GM12891 (cell line): Measurements from ENCODE around the gene ANKS1A.

ENCODE experiments used
- DNase-seq: peaks from one replicate; pipeline ENCODE4 v3.0.0; 2011; ENCODE audit warnings: low spot score; ENCODE audit not compliant: insufficient read length
- FAIRE-seq: peaks from 2 replicates; lab custom pipeline; 2011; peaks lifted over from hg19 to GRCh38; lab: Jason Lieb, UNC
- PAX5 ChIP-seq: IDR thresholded peaks from 2 replicates; pipeline ENCODE4 v1.6.1; 2011; ENCODE audit warnings: low read length, moderate library complexity, mild to moderate bottlenecking; ENCODE audit not compliant: insufficient read depth, severe bottlenecking
- POLR2A ChIP-seq: IDR thresholded peaks from 2 replicates; pipeline ENCODE4 v1.6.1; 2011; ENCODE audit warnings: low read depth, low read length, control low read depth
- POLR2AphosphoS5 ChIP-seq: IDR thresholded peaks from 2 replicates; pipeline ENCODE4 v1.6.1; 2011; ENCODE audit warnings: low read depth, low read length, control low read depth
- POU2F2 ChIP-seq: IDR thresholded peaks from 2 replicates; pipeline ENCODE4 v1.6.1; 2011; ENCODE audit warnings: low read depth, mild to moderate bottlenecking, control low read depth, low read length, moderate library complexity
- SPI1 ChIP-seq: IDR thresholded peaks from 2 replicates; pipeline ENCODE4 v1.6.1; 2011; ENCODE audit warnings: low read depth, low read length, control low read depth
- TAF1 ChIP-seq: IDR thresholded peaks from 2 replicates; pipeline ENCODE4 v1.6.1; 2011; ENCODE audit warnings: low read depth, low read length, control low read depth

Gene ANKS1A

DNA sequence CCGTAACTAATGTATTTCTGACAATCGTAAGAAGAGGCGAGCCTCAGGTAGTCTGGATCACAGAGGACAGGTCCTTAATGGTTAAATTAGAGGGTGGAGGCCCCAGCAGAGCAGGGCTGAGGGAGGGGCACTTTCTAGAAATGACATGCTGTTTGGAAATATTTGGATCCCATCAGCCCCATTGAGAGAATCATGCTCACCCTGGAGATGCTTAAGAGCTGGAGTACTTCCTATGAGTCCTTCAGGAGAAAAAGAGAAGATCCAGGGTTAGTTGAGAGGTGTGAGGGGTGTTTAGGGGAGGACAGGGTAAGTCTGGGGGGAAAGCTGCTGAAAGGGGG, 129.1 kb downstream of the ANKS1A start:
- no peak for FAIRE-seq
- TF ChIP-seq TAF1 (no peak), POLR2AphosphoS5 (no peak), SPI1 (no peak), POLR2A (no peak), PAX5 (no peak), POU2F2 (no peak)
- DNase-seq: no peak

DNA sequence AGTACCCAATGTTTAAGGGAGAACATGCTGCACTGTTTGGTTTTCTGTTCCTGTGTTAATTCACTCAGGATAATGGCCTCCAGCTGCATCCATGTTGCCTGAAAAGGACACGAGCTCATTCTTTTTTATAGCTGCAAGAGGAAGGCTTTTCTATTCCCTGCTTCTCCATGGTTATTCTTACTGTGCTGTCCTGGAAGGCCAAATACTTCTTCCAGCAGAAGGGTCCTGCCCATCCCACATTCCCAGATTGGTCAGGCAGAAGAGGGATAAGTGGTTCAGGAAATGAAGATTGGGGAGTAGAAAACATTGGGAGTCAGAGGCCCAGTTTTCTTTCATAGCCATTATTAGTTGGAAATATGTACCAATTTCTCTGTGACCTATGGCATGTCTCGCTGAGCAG, 129.7 kb downstream of the ANKS1A start:
- FAIRE-seq: no peak
- TF ChIP-seq TAF1: no peak
- TF ChIP-seq PAX5: no peak
- TF ChIP-seq POLR2A: no peak
- TF ChIP-seq POLR2AphosphoS5: no peak
- TF ChIP-seq SPI1: no peak
- DNase-seq: no peak

DNA sequence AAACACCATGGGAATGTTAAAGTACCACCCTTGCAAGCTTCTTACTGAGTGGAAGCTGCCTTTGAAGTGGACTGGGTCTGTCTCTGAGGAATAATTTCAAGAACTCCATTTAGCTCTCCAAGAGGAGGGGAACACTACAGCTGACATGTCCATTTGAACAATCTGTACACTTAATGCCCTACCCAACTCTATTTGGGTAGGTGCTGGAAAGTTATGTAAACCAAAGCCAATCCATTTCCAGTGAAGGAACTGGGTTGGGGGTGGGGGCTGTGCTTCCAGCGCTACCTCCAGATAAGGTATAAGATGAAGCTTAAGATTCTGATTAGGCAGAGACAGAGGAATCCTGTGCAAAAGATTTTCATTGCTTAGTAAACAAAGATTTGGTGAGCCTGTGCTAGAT, 130.1 kb downstream of the ANKS1A start:
- TF ChIP-seq TAF1 (no peak), SPI1 (no peak), PAX5 (no peak), POLR2AphosphoS5 (no peak), POLR2A (no peak), POU2F2 (no peak)
- DNase-seq: no peak
- no peak for FAIRE-seq

DNA sequence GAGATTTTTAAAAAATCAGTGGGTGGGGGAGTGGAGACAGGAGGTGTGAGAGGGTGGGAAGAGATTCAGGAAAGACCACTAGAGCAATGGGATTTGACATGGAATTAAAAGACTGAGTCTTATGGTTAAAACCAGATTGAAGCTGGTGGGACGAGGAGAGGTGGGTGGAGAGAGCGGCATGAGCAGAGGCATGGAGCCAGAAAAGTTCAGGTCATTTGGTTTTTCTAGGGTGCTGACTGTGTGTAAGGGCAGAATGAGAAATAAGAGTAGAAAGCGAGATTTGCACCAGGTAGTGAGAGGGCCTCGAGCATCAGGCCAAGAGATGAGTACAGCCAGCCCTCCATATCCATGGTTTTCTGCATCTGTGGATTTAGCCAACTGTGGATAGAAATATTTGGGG, 130.8 kb downstream of the ANKS1A start:
- FAIRE-seq (no peak), DNase-seq (no peak)
- no peak for TF ChIP-seq POLR2A
- TF ChIP-seq TAF1: no peak
- TF ChIP-seq POLR2AphosphoS5: no peak
- TF ChIP-seq POU2F2: no peak
- TF ChIP-seq SPI1: no peak
- TF ChIP-seq PAX5: no peak

DNA sequence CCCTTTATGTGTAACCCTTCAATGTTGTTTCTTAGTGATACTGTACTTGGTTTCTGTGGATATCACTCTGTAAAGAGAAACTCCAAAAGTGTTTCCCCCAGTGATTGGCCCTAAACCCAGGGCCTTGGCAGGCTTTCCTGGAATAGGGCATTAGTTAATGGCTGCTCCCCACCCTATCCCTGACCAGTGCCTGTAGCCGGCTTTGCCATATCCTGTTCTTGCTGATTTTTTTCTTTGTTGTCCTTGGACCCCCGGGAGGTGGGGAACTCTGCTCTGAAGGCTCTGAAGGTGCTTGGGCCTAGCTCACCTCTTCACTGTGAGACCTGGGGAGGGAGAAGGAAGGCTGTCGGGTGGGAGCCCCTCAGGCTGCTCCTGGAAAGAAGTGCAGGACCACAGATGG, 131.9 kb downstream of the ANKS1A start:
- FAIRE-seq (no peak), DNase-seq (no peak)
- TF ChIP-seq POLR2AphosphoS5: no peak
- TF ChIP-seq POU2F2: no peak
- TF ChIP-seq TAF1: no peak
- no peak for TF ChIP-seq PAX5
- no peak for TF ChIP-seq SPI1
- no peak for TF ChIP-seq POLR2A

DNA sequence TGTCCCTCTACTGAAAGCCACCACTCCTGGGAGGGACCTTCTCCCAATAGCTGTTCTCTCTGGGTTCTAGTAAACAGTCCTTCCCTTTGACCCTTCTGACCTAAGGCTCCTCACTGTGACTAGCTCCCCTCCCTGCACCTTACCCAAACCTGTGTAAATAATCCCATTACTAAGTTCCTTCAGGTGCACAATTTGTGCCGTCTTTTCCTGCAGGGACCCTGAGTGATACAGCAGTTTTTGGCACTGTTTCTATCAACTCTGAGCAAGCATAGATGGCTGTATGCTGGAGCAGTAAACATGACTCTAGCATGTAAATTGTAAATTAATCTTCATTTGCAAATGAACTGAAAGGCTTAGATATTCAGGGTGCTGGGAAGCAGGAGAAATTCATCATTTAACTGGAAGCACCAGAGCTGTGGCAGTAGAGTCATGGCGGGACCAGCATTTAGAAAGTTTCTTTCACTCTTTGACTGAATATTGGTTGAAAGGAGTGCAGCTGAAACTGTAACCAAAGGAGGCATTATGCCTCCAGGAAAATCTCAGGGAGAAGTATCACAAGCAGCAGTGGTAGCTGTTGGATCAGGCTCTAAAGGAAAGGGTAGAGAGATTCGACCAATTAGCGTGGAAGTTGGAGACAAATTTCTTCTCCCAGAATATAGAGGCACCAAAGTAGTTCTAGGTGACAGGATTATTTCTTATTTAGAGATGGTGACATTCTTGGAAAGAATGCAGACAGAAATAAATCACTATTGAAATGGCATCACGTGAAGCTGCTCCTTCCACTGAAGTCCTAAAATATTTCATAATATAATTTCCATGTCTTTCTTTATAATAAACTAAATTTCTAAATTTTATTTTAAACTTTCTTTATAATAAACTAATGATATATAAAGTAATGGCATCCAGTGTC, 134.3 kb downstream of the ANKS1A start:
- no peak for FAIRE-seq
- TF ChIP-seq POU2F2 (no peak), POLR2AphosphoS5 (no peak), POLR2A (no peak), PAX5 (no peak), SPI1 (no peak), TAF1 (no peak)
- no peak for DNase-seq

DNA sequence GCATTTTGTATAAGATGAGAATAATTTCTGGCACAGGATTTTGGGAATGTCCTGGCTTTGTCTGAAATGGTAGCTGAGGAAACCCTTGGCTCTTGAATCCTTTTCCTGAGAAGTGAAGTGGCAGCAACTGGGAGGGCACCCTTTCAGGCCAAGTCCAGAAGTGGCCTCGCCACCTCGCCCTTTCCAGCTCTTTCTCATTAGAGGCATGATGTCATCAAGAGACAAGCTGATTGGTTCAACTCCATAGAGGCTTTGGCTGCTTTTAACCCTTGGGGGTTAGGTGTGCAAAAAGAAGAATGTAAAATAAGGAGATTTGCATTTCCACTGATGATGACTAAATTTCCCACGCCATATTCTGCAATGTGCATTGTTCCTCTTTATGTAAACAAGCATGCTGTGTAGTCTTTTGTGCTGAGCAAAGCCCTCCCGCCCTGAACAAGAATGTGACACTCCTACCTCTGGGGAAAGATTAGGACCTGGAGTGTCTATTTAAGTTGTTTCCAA, 135.5 kb downstream of the ANKS1A start:
- FAIRE-seq (no peak), DNase-seq (no peak)
- TF ChIP-seq SPI1: no peak
- TF ChIP-seq POLR2AphosphoS5: no peak
- no peak for TF ChIP-seq POLR2A
- TF ChIP-seq POU2F2: no peak
- TF ChIP-seq TAF1: no peak
- no peak for TF ChIP-seq PAX5

DNA sequence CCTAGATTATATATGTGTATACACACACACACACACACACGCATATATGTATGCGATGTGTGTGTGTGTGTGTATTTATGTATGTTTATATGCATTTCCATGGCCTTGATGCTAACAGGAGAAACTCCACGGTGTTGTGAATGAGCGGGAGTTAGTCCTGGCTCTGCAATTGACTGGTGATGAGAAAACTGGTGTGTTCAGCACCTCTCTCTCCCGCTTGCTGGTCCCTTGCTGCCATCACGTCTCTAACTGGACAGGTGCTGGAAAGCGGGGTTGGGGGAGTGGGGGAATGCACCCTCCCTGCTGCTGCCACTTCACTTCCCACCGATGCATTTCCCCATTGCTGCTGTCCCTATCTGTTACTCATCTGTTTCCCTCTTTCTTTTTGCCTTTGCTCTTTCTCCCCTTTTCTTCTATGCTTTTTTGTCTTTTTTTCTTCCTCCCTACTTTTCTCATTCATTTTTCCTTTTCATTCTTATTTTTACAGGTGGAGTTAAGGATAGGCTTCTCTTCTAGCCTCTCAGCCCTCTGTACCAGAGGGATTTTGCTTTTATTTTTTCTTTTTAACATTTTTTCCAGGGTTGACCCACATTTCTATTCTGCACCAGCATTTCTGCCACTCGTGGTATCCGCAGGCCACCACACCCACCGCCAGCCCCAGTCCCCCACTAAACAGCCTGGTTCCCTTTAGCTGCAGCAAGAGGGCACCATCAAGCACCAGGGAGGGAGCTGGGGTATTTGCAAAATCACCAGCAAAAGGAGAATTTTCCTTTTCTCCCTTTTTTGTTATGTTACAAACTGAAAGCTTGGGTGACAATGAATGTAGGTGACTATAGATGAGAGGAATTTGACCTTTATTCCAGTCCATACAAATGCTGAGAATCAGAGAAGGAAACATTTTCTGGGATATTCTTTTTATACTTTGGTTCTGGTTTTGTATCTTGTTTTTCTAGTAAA, 136.5 kb downstream of the ANKS1A start:
- FAIRE-seq (no peak), DNase-seq (no peak)
- TF ChIP-seq POLR2AphosphoS5: no peak
- no peak for TF ChIP-seq TAF1
- no peak for TF ChIP-seq PAX5
- TF ChIP-seq POLR2A: no peak
- no peak for TF ChIP-seq POU2F2
- TF ChIP-seq SPI1: no peak
